ENCODE data around the gene C6orf132. TPM values are rescaled to one million over a fixed set of nuclear protein-coding genes. Genes with fewer than 3 reads are reported as not detected.

C6orf132 gene
- total and polyA plus RNA-seq, 9 of the 15 experiments (the other 6 are each of a cell fraction or from before 2014, with no cell fraction given) = 0.06 to 0.35 (median 0.14) TPM

GRCh38 chr6:42125231-42125630 is 17.2 kb downstream of the C6orf132 start:
- intact Hi-C loops (cut with micrococcal nuclease) (no loop called here), in situ Hi-C loops (cut with MboI) (no loop called here)
- H3K27ac ChIP-seq (ENCODE audit: extremely low read depth, low read depth, low read length) = no peak overlapping the region
- DNase-seq (ENCODE audit: extremely low read depth in 1 of 4, low spot score in 3 of 4) = no peak
- H3K4me2 ChIP-seq (ENCODE audit: insufficient read depth, low read length) = no peak overlapping the region
- TF ChIP-seq KDM5B (IDR thresholded peaks at IDR 0.05; ENCODE audit: insufficient replicate concordance, low read depth, low read length) = peak; percentile 12
- TF ChIP-seq, protein P1, sequence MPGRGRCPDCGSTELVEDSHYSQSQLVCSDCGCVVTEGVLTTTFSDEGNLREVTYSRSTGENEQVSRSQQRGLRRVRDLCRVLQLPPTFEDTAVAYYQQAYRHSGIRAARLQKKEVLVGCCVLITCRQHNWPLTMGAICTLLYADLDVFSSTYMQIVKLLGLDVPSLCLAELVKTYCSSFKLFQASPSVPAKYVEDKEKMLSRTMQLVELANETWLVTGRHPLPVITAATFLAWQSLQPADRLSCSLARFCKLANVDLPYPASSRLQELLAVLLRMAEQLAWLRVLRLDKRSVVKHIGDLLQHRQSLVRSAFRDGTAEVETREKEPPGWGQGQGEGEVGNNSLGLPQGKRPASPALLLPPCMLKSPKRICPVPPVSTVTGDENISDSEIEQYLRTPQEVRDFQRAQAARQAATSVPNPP (IDR thresholded peaks at IDR 0.05; ENCODE audit: borderline replicate concordance, insufficient read depth, insufficient read length) = no peak
- H2AFZ ChIP-seq (ENCODE audit: low read depth, low read length) = peak overlapping the region; percentile 25; the same call in 1 of the 2 replicates
- peaks cover 12 to 24% of the 10 kb centered on the region in 2 experiments; a peak in 4 of 5 replicates for H3K4me1 ChIP-seq (replicated peaks in 1 of 2; ENCODE audit: control insufficient read depth in 2 of 2, insufficient read depth in 2 of 2, low read length in 2 of 2)
- POLR2A ChIA-PET = interaction anchor here (1.5 to 4.2 kb wide), 2 partner anchors 12 to 20 kb away, joined by 3 to 21 read pairs; no protein-coding TSS in a partner anchor
- H3K9me1 ChIP-seq (ENCODE audit: control insufficient read depth, insufficient read depth, low read length) = no peaks in the 10 kb centered on the region
- BruUV-seq (replicated peaks) = no TSS peak
- CTCF ChIA-PET (ENCODE audit: low intra/inter-chr PET ratio) = no interaction called here
- H3K4me3 ChIP-seq = no peak overlapping the region
- no peak for FAIRE-seq
- H3K9me3 ChIP-seq (replicated peaks; ENCODE audit: control insufficient read depth, insufficient read depth, low read depth, low read length) = no peaks in the 10 kb centered on the region
- no peaks in the 10 kb centered on the region for H3K36me3 ChIP-seq (ENCODE audit: control insufficient read depth, insufficient read depth, low read length)
- no peaks in the 10 kb centered on the region for H3K79me2 ChIP-seq (ENCODE audit: control insufficient read depth, insufficient read depth, low read length)
- ATAC-seq = no peak
- peak overlapping the region in 1 of 2 experiments; percentile 74; a peak in 1 of 4 replicates for H3K9ac ChIP-seq (ENCODE audit: insufficient read depth in 1 of 2, low read depth in 2 of 2, low read length in 2 of 2)
- H4K20me1 ChIP-seq (replicated peaks; ENCODE audit: control insufficient read depth, insufficient read depth, low read length) = no peaks in the 10 kb centered on the region; the same call in 1 of the 2 replicates
- whole genome bisulfite sequencing (ENCODE audit: insufficient coverage, low coverage, missing lambda C conversion rate) = 64% methylated on average over 14 of the region's 14 CpGs
- H3K27me3 ChIP-seq (ENCODE audit: control insufficient read depth in 2 of 2, insufficient read depth in 2 of 2, low read length in 2 of 2) = peaks cover 0 to 5% of the 10 kb centered on the region in 2 experiments; a peak in 1 of 5 replicates

Measured in K562 (cell line).